ENCODE data around the gene SLC39A10. TPM values are rescaled to one million over a fixed set of nuclear protein-coding genes. Genes with fewer than 3 reads are reported as not detected.

SLC39A10 gene, protein sequence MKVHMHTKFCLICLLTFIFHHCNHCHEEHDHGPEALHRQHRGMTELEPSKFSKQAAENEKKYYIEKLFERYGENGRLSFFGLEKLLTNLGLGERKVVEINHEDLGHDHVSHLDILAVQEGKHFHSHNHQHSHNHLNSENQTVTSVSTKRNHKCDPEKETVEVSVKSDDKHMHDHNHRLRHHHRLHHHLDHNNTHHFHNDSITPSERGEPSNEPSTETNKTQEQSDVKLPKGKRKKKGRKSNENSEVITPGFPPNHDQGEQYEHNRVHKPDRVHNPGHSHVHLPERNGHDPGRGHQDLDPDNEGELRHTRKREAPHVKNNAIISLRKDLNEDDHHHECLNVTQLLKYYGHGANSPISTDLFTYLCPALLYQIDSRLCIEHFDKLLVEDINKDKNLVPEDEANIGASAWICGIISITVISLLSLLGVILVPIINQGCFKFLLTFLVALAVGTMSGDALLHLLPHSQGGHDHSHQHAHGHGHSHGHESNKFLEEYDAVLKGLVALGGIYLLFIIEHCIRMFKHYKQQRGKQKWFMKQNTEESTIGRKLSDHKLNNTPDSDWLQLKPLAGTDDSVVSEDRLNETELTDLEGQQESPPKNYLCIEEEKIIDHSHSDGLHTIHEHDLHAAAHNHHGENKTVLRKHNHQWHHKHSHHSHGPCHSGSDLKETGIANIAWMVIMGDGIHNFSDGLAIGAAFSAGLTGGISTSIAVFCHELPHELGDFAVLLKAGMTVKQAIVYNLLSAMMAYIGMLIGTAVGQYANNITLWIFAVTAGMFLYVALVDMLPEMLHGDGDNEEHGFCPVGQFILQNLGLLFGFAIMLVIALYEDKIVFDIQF
- total RNA-seq, result 63.9 and 96.9 TPM in 2 replicates

GRCh38 chr2:195656859-195657633 lies at the start of gene SLC39A10:
Gene SLC39A10 (plus strand): TSS chr2:195657226. CDS start chr2:195680043, 22,817 bp downstream.

Measured in bronchial smooth muscle cell (primary cell).